Liver (tissue), 9 donors: ENCODE measurements around the gene ASTE1. TPM values are rescaled to one million over a fixed set of nuclear protein-coding genes. Genes with fewer than 3 reads are reported as not detected.

Experiments used
- DNase-seq: peaks from one replicate; pipeline ENCODE4 v3.0.0-alpha.2; 2017; ENCODE audit warnings: low spot score
- H3K27ac ChIP-seq, 2 donors: one replicate each; pipeline ENCODE4 v1.7.0; 2013; ENCODE audit warnings: inconsistent platforms in 2 of 2, low read length in 2 of 2, control low read depth in 1 of 2, low read depth in 1 of 2, mild to moderate bottlenecking in 1 of 2
- H3K27me3 ChIP-seq, 4 donors: one replicate each; pipeline versions ENCODE4 v1.6.1 to v1.7.0; 2013; ENCODE audit warnings: low read length in 3 of 4, inconsistent platforms in 1 of 4, mild to moderate bottlenecking in 1 of 4, moderate library complexity in 1 of 4; ENCODE audit not compliant: control insufficient read depth in 4 of 4, insufficient read depth in 4 of 4
- H3K36me3 ChIP-seq, 4 donors: one replicate each; pipeline versions ENCODE4 v1.6.1 to v1.7.0; 2013; ENCODE audit warnings: low read length in 3 of 4, mild to moderate bottlenecking in 3 of 4, low read depth in 1 of 4, moderate library complexity in 1 of 4; ENCODE audit not compliant: control insufficient read depth in 4 of 4, insufficient read depth in 3 of 4
- H3K4me1 ChIP-seq, 4 donors: one replicate each; pipeline versions ENCODE4 v1.6.1 to v1.7.0; 2013; ENCODE audit warnings: low read length in 3 of 4, mild to moderate bottlenecking in 3 of 4, moderate library complexity in 1 of 4; ENCODE audit not compliant: control insufficient read depth in 4 of 4, insufficient read depth in 4 of 4
- H3K4me3 ChIP-seq, 3 donors: one replicate each; pipeline versions ENCODE4 v1.6.1 to v1.7.0; 2013; ENCODE audit warnings: low read length in 3 of 3, control low read depth in 1 of 3, low read depth in 1 of 3, mild to moderate bottlenecking in 1 of 3
- H3K9ac ChIP-seq, 2 donors: one replicate each; pipeline ENCODE4 v1.7.0; 2013; ENCODE audit warnings: low read length in 2 of 2, mild to moderate bottlenecking in 2 of 2, moderate library complexity in 2 of 2, control low read depth in 1 of 2, low read depth in 1 of 2
- H3K9me3 ChIP-seq, 4 donors: one replicate each; pipeline versions ENCODE4 v1.6.1 to v1.7.0; 2013; ENCODE audit warnings: low read length in 3 of 4; ENCODE audit not compliant: control insufficient read depth in 4 of 4
- EGR1 ChIP-seq, 2 donors: IDR thresholded peaks; 2 replicates each; pipeline ENCODE4 v1.6.1; 2016 to 2018; ENCODE audit warnings: antibody characterized with exemption in 2 of 2, low read depth in 2 of 2
- FOXA1 ChIP-seq: IDR thresholded peaks from 2 replicates; pipeline ENCODE4 v1.6.1; 2016; ENCODE audit warnings: antibody characterized with exemption
- FOXA2 ChIP-seq: IDR thresholded peaks from 2 replicates; pipeline ENCODE4 v1.6.1; 2016; ENCODE audit warnings: antibody characterized with exemption
- GABPA ChIP-seq, 2 donors: IDR thresholded peaks in 1 of 2; conservative IDR thresholded peaks in 1 of 2; 2 replicates each; pipeline ENCODE4 v1.6.1; 2016; ENCODE audit warnings: antibody characterized with exemption in 2 of 2, mild to moderate bottlenecking in 1 of 2, moderate library complexity in 1 of 2
- HNF4A ChIP-seq, 2 donors: conservative IDR thresholded peaks; 2 replicates each; pipeline ENCODE4 v1.6.1; 2016; ENCODE audit warnings: antibody characterized with exemption in 2 of 2, mild to moderate bottlenecking in 2 of 2
- HNF4G ChIP-seq: IDR thresholded peaks from 2 replicates; pipeline ENCODE4 v1.6.1; 2016; ENCODE audit warnings: antibody characterized with exemption
- JUND ChIP-seq, 2 donors: IDR thresholded peaks; 2 replicates each; pipeline ENCODE4 v1.6.1; 2016; ENCODE audit warnings: antibody characterized with exemption in 2 of 2
- NR2F2 ChIP-seq: IDR thresholded peaks from 2 replicates; pipeline ENCODE4 v1.6.1; 2016; ENCODE audit warnings: antibody characterized with exemption
- RXRA ChIP-seq, 2 donors: IDR thresholded peaks; 2 replicates each; pipeline ENCODE4 v1.6.1; 2017 to 2018; ENCODE audit warnings: antibody characterized with exemption in 2 of 2, mild to moderate bottlenecking in 1 of 2
- SP1 ChIP-seq: IDR thresholded peaks from 2 replicates; pipeline ENCODE4 v1.6.1; 2018; ENCODE audit warnings: antibody characterized with exemption, mild to moderate bottlenecking
- TAF1 ChIP-seq: conservative IDR thresholded peaks from 2 replicates; pipeline ENCODE4 v1.6.1; 2016; ENCODE audit warnings: antibody characterized with exemption, mild to moderate bottlenecking
- YY1 ChIP-seq: IDR thresholded peaks from 2 replicates; pipeline ENCODE4 v1.6.1; 2016; ENCODE audit warnings: antibody characterized with exemption, mild to moderate bottlenecking
- WGBS: extraction: QIAGEN DNeasy Blood & Tissue Kit; methylation state at CpG from one replicate; pipeline ENCODE4 v1.1.7; 2013; 5-methylcytosine and 5-hydroxymethylcytosine counted together
- polyA plus RNA-seq, 2 donors: library from polyadenylated mRNA; stranded (reverse) in 1 of 2; unstranded in 1 of 2; fragments of 200-250 nt in 1 of 2; fragments of >200 nt in 1 of 2; fragmentation: Nextera tagmentation in 1 of 2; extraction: Ambion mirVana in 1 of 2; gene quantifications; one replicate each; pipeline versions ENCODE4 v1.2.1 to v1.2.3, GENCODE V29; 2013 to 2015
- total RNA-seq, 2 donors: library from RNA; depleted of rRNA; stranded (reverse); fragments of >200 nt; gene quantifications; one replicate each; pipeline ENCODE4 v1.2.3, GENCODE V29; 2014
- TF ChIP-seq, protein P1 (sequence below): IDR thresholded peaks from 2 replicates; pipeline ENCODE4 v1.6.1; 2016; ENCODE audit warnings: antibody characterized with exemption
- TF ChIP-seq, protein P2 (sequence below): IDR thresholded peaks from 2 replicates; pipeline ENCODE4 v1.6.1; 2016; ENCODE audit warnings: antibody characterized with exemption
- TF ChIP-seq, protein P3 (sequence below): fragments of 150-350 bp; IDR thresholded peaks from 2 replicates; pipeline ENCODE4 v1.5.1; 2017; ENCODE audit warnings: improper control_type of control experiment, low read depth, low read length; ENCODE audit not compliant: missing input control
- TF ChIP-seq, protein P4 (sequence below): IDR thresholded peaks from 2 replicates; pipeline ENCODE4 v1.6.1; 2016; ENCODE audit warnings: antibody characterized with exemption
- donor health status: healthy.
- donor health status: healthy.
- donor health status: healthy.
- donor health status: healthy.
- donor health status: healthy.

ASTE1 gene
- total and polyA plus RNA-seq, 4 donors, result 2.6 to 6.0 (median 5.1) TPM

- no peak overlapping the region for H3K27ac ChIP-seq
- H3K9ac ChIP-seq, result no peak overlapping the region
- peaks cover 0 to 7% (median 1%) of the 10 kb centered on the region in 4 donors for H3K4me1 ChIP-seq
- H3K36me3 ChIP-seq, result peaks cover 0 to 30% (median 16%) of the 10 kb centered on the region in 4 donors
- no peak for DNase-seq
- 82% methylated on average over 5 of the region's 5 CpGs for WGBS
- H3K4me3 ChIP-seq, result no peak overlapping the region
- no peaks in the 10 kb centered on the region for H3K9me3 ChIP-seq
- TF ChIP-seq GABPA (IDR thresholded peaks at IDR 0.05 in 1 of 2, conservative IDR thresholded peaks at IDR 0.05 in 1 of 2) (no peak), FOXA1 (no peak), FOXA2 (no peak), HNF4A (conservative IDR thresholded peaks at IDR 0.05) (no peak), EGR1 (IDR thresholded peaks at IDR 0.05; ENCODE audit: low read depth in 2 of 2) (no peak), SP1 (no peak), HNF4G (no peak)
- TF ChIP-seq, protein P1, sequence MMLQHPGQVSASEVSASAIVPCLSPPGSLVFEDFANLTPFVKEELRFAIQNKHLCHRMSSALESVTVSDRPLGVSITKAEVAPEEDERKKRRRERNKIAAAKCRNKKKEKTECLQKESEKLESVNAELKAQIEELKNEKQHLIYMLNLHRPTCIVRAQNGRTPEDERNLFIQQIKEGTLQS, result no peak
- TF ChIP-seq, protein P2, sequence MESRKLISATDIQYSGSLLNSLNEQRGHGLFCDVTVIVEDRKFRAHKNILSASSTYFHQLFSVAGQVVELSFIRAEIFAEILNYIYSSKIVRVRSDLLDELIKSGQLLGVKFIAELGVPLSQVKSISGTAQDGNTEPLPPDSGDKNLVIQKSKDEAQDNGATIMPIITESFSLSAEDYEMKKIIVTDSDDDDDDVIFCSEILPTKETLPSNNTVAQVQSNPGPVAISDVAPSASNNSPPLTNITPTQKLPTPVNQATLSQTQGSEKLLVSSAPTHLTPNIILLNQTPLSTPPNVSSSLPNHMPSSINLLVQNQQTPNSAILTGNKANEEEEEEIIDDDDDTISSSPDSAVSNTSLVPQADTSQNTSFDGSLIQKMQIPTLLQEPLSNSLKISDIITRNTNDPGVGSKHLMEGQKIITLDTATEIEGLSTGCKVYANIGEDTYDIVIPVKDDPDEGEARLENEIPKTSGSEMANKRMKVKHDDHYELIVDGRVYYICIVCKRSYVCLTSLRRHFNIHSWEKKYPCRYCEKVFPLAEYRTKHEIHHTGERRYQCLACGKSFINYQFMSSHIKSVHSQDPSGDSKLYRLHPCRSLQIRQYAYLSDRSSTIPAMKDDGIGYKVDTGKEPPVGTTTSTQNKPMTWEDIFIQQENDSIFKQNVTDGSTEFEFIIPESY, result no peak
- TF ChIP-seq, protein P3, sequence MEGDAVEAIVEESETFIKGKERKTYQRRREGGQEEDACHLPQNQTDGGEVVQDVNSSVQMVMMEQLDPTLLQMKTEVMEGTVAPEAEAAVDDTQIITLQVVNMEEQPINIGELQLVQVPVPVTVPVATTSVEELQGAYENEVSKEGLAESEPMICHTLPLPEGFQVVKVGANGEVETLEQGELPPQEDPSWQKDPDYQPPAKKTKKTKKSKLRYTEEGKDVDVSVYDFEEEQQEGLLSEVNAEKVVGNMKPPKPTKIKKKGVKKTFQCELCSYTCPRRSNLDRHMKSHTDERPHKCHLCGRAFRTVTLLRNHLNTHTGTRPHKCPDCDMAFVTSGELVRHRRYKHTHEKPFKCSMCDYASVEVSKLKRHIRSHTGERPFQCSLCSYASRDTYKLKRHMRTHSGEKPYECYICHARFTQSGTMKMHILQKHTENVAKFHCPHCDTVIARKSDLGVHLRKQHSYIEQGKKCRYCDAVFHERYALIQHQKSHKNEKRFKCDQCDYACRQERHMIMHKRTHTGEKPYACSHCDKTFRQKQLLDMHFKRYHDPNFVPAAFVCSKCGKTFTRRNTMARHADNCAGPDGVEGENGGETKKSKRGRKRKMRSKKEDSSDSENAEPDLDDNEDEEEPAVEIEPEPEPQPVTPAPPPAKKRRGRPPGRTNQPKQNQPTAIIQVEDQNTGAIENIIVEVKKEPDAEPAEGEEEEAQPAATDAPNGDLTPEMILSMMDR, result no peak
- TF ChIP-seq, protein P4, sequence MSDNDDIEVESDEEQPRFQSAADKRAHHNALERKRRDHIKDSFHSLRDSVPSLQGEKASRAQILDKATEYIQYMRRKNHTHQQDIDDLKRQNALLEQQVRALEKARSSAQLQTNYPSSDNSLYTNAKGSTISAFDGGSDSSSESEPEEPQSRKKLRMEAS, result no peak
- H3K27me3 ChIP-seq, result no peaks in the 10 kb centered on the region
Measured at GRCh38 chr3:131020122-131020693, 6.4 kb downstream of the ASTE1 start.

DNA sequence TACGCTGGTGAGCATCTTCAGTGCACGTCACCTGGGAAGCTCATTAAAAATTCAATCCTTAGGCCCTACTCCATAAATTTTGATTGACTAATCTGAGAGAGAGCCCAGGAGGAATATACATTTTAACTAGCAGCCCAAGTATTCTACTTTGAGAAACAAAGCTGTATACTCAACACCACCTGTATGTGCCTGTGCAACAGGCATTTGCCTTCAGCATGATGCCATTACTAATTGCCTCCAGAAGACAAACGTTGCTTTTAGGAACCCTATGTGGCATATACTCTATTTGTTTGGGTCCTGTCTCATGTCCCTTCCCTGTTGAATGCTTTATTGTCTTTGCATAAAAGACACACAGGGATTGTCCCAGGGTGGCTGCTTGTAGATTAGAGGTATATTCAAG lies 7.7 kb downstream of the ASTE1 start:
- H3K9ac ChIP-seq, result no peak overlapping the region
- H3K27ac ChIP-seq, result no peak overlapping the region
- H3K4me1 ChIP-seq, result peaks cover 0 to 5% (median 1%) of the 10 kb centered on the region in 4 donors
- no peak overlapping the region for H3K4me3 ChIP-seq
- H3K36me3 ChIP-seq, result peaks cover under 1 to 41% (median 23%) of the 10 kb centered on the region in 4 donors
- no peaks in the 10 kb centered on the region for H3K27me3 ChIP-seq
- DNase-seq, result no peak
- 90% methylated on average over 3 of the region's 3 CpGs for WGBS
- no peaks in the 10 kb centered on the region for H3K9me3 ChIP-seq
- no peak for TF ChIP-seq HNF4A (conservative IDR thresholded peaks at IDR 0.05)
- no peak for TF ChIP-seq TAF1

DNA sequence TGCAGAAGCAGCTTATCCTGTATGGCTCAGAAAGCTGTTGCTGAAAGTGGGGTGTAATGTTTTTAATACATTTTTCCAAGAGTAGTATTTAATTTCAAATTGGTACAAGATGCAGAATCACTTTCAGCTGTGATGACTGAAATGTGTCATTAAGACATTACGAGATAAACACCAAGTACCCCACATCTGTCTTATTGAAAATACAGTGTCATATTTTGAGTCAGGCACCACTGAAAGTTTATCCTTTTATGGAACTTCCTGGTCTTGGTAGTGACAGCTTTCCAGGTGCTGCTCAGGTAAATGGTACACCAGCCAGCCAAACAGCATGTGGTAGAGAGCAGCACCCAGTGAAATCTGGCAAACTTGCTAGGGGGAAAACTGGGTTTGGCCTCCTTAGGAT lies 16.9 kb downstream of the ASTE1 start:
- no peak overlapping the region for H3K27ac ChIP-seq
- no peak overlapping the region for H3K9ac ChIP-seq
- no peak overlapping the region for H3K4me3 ChIP-seq
- no peaks in the 10 kb centered on the region for H3K27me3 ChIP-seq
- no peak for DNase-seq
- no peaks in the 10 kb centered on the region for H3K4me1 ChIP-seq
- TF ChIP-seq EGR1 (IDR thresholded peaks at IDR 0.05; ENCODE audit: low read depth in 2 of 2), result no peak
- no peak for TF ChIP-seq NR2F2
- no peak for TF ChIP-seq FOXA2
- no peak for TF ChIP-seq TAF1
- no peak for TF ChIP-seq GABPA (IDR thresholded peaks at IDR 0.05 in 1 of 2, conservative IDR thresholded peaks at IDR 0.05 in 1 of 2)
- no peak for TF ChIP-seq JUND (IDR thresholded peaks at IDR 0.05)
- TF ChIP-seq, protein P2, result no peak
- TF ChIP-seq HNF4A (conservative IDR thresholded peaks at IDR 0.05), result no peak
- TF ChIP-seq YY1, result no peak
- TF ChIP-seq, protein P3, result no peak
- TF ChIP-seq RXRA (IDR thresholded peaks at IDR 0.05), result no peak
- TF ChIP-seq SP1, result no peak
- TF ChIP-seq HNF4G, result no peak
- TF ChIP-seq, protein P1, result no peak
- TF ChIP-seq, protein P4, result no peak
- H3K9me3 ChIP-seq, result no peaks in the 10 kb centered on the region
- 97% methylated on average over 1 of the region's 1 CpG for WGBS
- H3K36me3 ChIP-seq, result peaks cover 1 to 29% (median 23%) of the 10 kb centered on the region in 4 donors
